C4-2B (cell line): ENCODE data around the gene DNAJC2.

Source experiments
- H3K27ac ChIP-seq: fragments of 450-650 bp; 2 replicates; pipeline ENCODE4 v1.5.1; 2017
- CTCF ChIP-seq: fragments of 450-650 bp; conservative IDR thresholded peaks from 2 replicates; pipeline ENCODE4 v1.5.1; 2017; ENCODE audit warnings: mild to moderate bottlenecking
- ZFX ChIP-seq: fragments of 450-650 bp; IDR thresholded peaks from 2 replicates; pipeline ENCODE4 v1.6.1; 2017

Gene DNAJC2

GRCh38 chr7:103348959-103349358 lies 4.4 kb upstream of the DNAJC2 start:
- H3K27ac ChIP-seq, result no peak overlapping the region

GRCh38 chr7:103348452-103348851 lies 3.9 kb upstream of the DNAJC2 start:
- no peak for TF ChIP-seq ZFX
- no peak for TF ChIP-seq CTCF
- H3K27ac ChIP-seq, result peak overlapping the region; percentile 94

More at GRCh38 chr7:103348959-103349358, 4.4 kb upstream of the DNAJC2 start:
- TF ChIP-seq CTCF (no peak), ZFX (no peak)

- peak within 1 kb of the TSS; percentile 94 for H3K27ac ChIP-seq
- TF ChIP-seq ZFX (peak; percentile 98), CTCF (no peak)
Measured at GRCh38 chr7:103347507-103348267, 3.1 kb upstream of the DNAJC2 start, which contains the start of gene PSMC2. Gene PSMC2, plus strand, starts transcription at chr7:103347643. Its CDS starts 69 bp downstream, at chr7:103347712.

- H3K27ac ChIP-seq, result no peak overlapping the region
- no peak for TF ChIP-seq CTCF
- TF ChIP-seq ZFX, result no peak
Measured at GRCh38 chr7:103346396-103346795, 1.8 kb upstream of the DNAJC2 start.

- TF ChIP-seq ZFX (no peak), CTCF (no peak)
- H3K27ac ChIP-seq, result peak overlapping the region; percentile 98
Measured at GRCh38 chr7:103343758-103344452, 662 bp downstream of the DNAJC2 start.

GRCh38 chr7:103343332-103343731 lies 1.2 kb downstream of the DNAJC2 start:
- TF ChIP-seq CTCF (no peak), ZFX (no peak)
- H3K27ac ChIP-seq, result no peak overlapping the region; the same call in 1 of the 2 replicates

GRCh38 chr7:103341466-103341865 lies 3.1 kb downstream of the DNAJC2 start:
- no peak overlapping the region for H3K27ac ChIP-seq
- TF ChIP-seq CTCF (no peak), ZFX (no peak)
